Measurements from ENCODE around the gene POU2F3.

The POU2F3 gene

DNA sequence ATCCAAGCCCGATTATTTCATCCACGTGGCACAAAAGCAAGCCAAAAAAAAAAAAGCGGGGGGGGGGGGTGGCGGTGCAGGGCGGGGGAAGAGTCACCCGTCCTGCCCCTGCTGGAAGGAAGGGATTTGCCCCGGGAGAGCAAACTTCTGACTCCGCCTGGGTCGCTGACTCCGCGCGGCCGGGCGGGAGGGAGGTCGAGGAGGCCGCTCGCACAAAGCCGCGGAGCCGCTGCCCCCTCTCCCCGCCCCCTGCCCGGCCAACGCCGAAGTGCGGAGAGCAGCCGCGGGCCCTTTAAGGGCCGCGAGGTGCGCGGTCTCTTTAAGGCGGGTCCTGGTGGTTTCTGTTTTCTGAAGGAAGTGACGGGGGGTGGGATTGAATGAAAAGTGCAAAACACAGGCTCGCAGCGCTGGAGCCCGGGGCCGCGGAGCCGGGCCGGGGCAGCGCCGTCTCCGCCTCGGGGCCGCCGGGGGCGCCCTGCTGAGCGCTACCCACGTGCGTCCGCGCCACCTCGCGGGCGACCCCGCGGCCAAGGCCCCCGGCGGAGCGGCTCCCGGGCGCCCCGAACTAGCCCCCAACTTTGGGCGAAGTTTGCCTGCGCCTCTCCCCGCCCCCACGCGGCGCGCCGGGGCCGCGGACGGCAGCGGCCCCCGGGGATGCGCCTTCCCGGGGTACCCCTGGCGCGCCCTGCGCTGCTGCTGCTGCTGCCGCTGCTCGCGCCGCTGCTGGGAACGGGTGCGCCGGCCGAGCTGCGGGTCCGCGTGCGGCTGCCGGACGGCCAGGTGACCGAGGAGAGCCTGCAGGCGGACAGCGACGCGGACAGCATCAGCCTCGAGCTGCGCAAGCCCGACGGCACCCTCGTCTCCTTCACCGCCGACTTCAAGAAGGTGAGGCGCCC is 29.1 kb upstream of the POU2F3 start, which contains the start of gene OAF:
OAF (plus strand) TSS at position 407 of the 896 bp plus-strand sequence; CDS start at position 655, 248 bp downstream.
- peak; percentile 93 for DNase-seq (ENCODE audit: low spot score)

- DNase-seq (ENCODE audit: low spot score) = no peak
Observed at GRCh38 chr11:120211522-120212258, 28.2 kb upstream of the POU2F3 start.

DNA sequence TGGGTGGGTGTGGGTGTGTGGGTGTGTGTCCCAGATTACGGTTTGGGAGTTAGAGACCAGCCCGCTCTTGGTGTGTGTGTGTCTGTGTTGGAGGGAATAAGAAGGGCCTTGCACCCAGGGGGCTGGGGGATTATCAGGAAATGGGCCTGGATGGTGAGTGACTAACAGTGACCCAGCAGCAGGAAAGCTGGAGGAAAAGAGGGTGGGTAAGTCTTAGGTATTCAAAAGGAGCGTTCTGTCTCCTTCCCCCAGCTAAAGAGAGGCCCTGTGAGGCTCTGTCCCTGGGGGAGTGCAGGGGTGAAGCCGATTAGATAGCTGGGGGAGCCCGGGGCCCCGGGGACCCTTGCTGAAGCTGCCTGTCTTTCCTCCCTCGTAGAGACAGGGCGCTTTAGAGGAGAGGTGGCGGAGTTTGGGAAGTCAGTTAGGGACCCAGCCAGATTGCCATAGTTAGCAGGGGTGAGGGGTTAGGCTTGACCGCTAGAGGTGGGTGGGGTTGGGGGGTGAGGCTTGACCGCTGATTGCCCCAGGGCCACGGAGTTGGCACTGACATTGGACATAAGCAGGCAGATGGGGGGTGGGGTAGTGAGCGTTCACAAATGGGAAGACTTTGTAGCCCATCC is 27.6 kb upstream of the POU2F3 start:
- no peak for DNase-seq (ENCODE audit: low spot score)

- DNase-seq (ENCODE audit: low spot score) = peak; percentile 55
Observed at GRCh38 chr11:120212926-120213325, 27.0 kb upstream of the POU2F3 start.

DNA sequence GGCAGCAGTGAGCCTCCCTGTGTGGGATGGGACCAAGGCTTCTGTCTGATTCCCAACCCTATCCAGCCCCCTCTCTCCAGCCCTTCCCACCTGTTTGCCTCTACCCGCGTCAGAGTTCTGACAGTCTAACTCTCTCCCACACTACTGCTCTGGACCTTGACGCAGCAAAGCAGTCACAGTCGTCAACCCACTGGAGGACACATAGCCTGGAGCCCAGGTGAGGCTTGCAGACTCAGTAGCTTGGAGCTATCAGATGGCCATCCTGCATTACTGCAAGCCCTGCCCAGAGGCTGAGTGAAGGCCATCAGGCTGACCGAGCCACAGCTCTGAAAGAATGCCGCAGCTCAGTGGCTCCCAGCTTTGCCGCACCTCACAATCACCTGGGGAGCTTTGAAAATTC is 25.4 kb upstream of the POU2F3 start:
- no peak for DNase-seq (ENCODE audit: low spot score)

GRCh38 chr11:120215634-120216033 is 24.3 kb upstream of the POU2F3 start:
- DNase-seq (ENCODE audit: low spot score) = no peak

- DNase-seq (ENCODE audit: low spot score) = no peak
Observed at GRCh38 chr11:120216426-120217102, 23.4 kb upstream of the POU2F3 start.

DNA sequence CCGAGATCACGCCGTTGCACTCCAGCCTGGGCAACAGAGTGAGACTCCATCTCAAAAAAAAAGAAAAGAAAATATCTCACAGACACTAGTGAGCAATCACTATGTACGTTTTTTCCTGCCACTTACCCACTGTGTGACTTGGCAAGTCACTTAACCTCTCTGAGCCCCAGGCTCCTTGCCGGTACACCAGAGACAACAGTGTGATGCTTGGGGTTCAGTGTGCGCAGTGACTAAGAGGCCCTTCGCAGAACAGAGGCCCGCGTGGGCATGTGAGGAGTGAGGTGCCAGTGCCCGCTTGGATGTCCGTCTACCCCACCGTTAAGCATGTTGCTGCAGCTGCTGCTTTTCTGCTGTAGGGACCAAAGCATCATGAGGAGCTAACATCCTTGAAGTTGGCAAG is 22.4 kb upstream of the POU2F3 start:
- no peak for DNase-seq (ENCODE audit: low spot score)

DNA sequence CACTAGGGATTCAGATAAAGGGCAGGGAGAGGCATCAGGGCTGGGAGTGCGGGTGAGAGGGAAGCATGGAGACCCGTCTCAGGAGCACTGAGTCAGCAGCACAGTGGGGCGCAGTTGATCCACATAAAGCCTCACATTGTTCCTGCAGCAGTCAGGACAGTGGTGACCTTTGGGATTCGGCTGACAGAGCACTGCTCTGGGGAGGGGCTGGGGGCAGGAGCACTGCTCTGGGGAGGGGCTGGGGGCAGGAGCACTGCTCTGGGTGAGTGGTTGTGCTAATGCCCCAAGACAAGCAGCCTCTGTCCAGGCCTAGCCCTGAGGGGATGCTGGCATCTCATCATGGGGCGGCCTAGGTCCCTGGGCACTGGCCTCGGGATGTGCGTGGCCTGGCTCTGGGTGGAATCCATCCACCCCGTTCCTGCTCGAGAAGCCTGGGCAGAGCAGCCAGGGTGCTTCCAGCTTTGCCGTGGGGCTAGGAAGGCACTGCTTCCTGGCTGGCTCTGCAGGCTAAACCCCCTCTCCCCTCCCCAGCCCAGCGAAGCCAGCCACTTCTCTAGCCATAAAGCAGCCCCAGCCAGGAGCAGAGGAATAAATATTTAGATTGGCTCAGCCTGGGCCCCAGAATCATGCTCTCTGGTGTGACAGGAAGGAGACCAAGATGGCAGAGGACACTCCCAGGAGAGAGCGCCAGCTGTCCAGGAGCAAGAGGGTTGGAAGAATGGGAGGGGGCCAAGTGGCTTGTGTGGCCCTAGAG is 21.8 kb upstream of the POU2F3 start:
- DNase-seq (ENCODE audit: low spot score) = no peak

DNA sequence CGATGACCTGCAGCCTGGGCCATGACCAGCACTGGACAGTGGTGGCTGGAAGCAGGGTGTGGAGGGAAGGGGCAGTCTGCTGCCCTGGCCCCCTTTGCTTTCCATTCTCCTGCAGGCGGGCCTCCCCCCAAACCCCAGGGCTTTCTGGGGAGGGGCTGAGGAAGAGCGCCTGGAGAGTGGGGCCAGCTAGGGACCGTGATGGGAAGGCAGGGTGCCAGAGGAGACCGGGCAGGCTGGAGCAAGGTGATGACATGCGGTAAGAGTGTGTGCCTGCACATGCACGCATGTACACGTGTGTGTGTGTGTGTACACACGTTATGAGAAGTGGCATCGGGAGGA is 21.3 kb upstream of the POU2F3 start:
- DNase-seq (ENCODE audit: low spot score) = no peak

GRCh38 chr11:120219232-120219937 is 20.6 kb upstream of the POU2F3 start:
- no peak for DNase-seq (ENCODE audit: low spot score)

- no peak for DNase-seq (ENCODE audit: low spot score)
Observed at GRCh38 chr11:120219938-120220746, 19.8 kb upstream of the POU2F3 start.

- DNase-seq (ENCODE audit: low spot score) = no peak
Observed at GRCh38 chr11:120220747-120221037, 19.2 kb upstream of the POU2F3 start.

DNA sequence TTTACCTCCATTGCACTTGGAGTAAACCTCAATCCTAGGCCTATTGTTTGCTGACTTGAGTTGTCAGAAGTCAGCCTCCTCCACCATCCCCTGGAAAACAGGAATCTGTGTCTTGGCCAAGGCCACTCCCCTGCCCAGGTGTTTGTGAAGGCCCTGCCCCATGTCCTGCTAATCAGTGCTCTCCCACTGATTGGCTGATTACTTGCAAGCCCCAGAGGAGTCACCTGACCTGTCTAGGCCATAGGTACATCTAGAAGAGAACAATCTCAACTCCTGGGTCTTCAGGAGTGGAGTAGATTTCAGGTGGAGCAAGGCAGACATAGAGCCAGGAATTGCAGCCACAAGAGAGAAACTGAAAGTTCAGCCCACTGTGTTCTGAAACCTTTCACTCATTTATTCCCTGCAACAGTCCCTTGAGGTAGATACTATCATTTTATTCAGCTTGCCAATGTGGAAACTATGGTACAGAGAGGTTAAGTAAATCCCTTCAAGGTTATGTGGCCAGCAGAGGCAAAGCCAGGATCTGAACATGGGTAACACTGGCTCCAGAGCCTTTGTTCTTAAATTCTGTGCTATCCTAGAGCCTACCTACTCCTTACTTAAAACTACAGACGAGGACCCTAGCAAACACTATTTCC is 18.7 kb upstream of the POU2F3 start:
- no peak for DNase-seq (ENCODE audit: low spot score)

GRCh38 chr11:120222916-120223315 is 17.0 kb upstream of the POU2F3 start:
- no peak for DNase-seq (ENCODE audit: low spot score)

- no peak for DNase-seq (ENCODE audit: low spot score)
Observed at GRCh38 chr11:120223793-120224192, 16.1 kb upstream of the POU2F3 start.

DNA sequence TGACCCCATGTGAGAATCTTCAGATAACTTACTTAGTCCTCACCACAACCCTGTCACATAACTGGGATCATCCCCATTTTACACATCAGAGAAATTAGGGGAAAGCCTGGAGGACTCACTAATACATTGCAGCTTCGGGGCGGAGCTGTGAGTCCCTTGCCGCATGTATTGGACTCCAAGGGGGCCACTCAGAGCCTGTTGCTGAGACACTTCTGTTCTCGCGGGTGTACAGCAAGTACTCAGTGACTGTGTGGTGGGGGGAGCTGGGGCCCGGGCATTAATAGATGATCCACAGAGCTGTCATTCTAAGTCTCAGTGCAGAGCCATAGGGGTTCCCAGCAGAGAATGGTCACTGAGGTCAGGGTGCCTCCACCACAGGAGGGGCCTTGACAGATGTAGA is 15.6 kb upstream of the POU2F3 start:
- DNase-seq (ENCODE audit: low spot score) = no peak

DNA sequence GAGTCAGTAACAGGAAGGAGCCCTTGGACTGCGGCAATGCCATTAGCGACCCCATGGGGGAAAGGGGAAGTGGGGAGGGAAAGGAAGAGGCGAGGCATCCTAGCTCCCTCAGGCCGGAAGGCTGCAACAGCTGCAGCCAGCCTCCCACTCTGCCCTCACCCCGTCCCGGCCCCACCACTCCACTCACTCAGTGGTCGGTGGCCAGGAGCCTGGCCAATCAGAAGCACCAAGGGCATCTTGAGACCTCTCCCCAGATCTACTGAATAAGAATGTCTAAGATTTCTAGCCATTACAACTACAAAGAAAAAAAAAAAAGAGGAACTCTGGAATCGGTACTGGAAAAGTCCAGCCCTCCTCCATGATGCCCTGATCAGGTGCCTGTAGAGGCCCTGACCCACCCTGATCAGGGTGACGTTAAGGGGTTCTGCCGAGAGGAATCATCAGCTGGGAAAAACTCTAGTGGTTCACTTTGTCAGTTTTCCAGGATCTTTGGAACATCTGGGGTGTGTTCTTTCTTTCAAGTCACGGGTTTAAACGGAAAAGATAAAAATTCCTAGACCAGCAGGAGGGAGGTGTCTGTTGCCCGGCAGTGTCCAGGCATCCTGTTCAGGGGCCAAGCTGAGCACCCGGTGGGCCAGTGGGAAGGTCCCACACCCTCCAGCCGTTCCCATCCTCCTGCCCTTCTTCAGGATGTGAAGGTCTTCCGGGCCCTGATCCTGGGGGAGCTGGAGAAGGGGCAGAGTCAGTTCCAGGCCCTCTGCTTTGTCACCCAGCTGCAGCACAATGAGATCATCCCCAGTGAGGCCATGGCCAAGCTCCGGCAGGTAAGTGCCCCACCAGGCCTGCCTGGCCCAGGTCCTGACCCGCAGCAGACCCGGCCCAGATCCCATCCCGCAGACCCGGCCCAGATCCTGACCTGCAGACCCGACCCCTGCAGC is 14.7 kb upstream of the POU2F3 start:
- DNase-seq (ENCODE audit: low spot score) = no peak

DNA sequence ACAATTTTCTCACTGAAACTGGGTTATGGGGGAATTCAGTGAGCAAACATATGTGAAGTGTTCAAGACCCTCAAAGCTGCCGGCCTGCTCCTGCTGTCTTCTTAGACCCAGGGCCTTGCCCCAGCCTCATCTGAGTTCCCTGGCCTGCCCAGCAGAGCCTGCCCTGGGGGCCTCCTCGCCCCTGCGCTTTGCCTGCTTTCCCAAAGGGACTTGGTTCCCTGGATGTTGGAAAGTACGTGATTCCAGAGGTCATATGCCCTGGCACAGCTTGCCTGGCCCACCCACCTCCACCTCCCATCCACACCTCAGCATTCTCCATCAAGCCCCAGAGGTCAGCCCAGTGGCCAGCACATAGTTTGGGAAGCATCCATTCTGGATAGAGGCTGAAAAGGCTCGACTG is 13.7 kb upstream of the POU2F3 start:
- no peak for DNase-seq (ENCODE audit: low spot score)

Data from HuH-7 (cell line).